GM23338 (cell line): ENCODE data around the gene RBM33. TPM values are rescaled to one million over a fixed set of nuclear protein-coding genes. Genes with fewer than 3 reads are reported as not detected.

ENCODE experiments used
- ATAC-seq: fragments of 200-7000 bp; cut with Tn5 transposase; 3 replicates; pipeline ENCODE4 v1.9.1; 2020
- DNase-seq: peaks from one replicate; pipeline ENCODE4 v3.0.0-alpha.2; 2015; ENCODE audit warnings: low spot score
- H2AFZ ChIP-seq: fragments of 200-600 bp; sonication (generic); 2 replicates; pipeline ENCODE4 v1.8.0; 2016; ENCODE audit warnings: antibody characterized with exemption, mild to moderate bottlenecking, moderate library complexity
- H3F3A ChIP-seq: fragments of 200-600 bp; sonication (generic); replicated peaks from 2 replicates; pipeline ENCODE4 v1.8.0; 2017; ENCODE audit warnings: antibody characterized with exemption, mixed run types, low read depth
- H3K27ac ChIP-seq: fragments of 200-600 bp; sonication (generic); 2 replicates; pipeline ENCODE4 v1.6.1; 2016; ENCODE audit warnings: low read depth
- H3K27me3 ChIP-seq: fragments of 200-600 bp; sonication (generic); 2 replicates; pipeline ENCODE4 v1.8.0; 2016; ENCODE audit warnings: mild to moderate bottlenecking, mixed run types, moderate library complexity; ENCODE audit not compliant: insufficient read depth
- H3K36me3 ChIP-seq: fragments of 200-600 bp; sonication (generic); 2 replicates; pipeline ENCODE4 v1.8.0; 2016; ENCODE audit warnings: mild to moderate bottlenecking; ENCODE audit not compliant: insufficient read depth
- H3K4me1 ChIP-seq: fragments of 200-600 bp; sonication (generic); 2 replicates; pipeline ENCODE4 v1.8.0; 2016; ENCODE audit warnings: mild to moderate bottlenecking, moderate library complexity; ENCODE audit not compliant: insufficient read depth
- H3K4me2 ChIP-seq: fragments of 200-600 bp; sonication (generic); 2 replicates; pipeline ENCODE4 v1.7.1; 2017; ENCODE audit warnings: mixed run types
- H3K4me3 ChIP-seq: fragments of 200-600 bp; sonication (generic); 2 replicates; pipeline ENCODE4 v1.6.1; 2016; ENCODE audit warnings: mixed run types
- H3K79me2 ChIP-seq: fragments of 200-600 bp; sonication (generic); replicated peaks from 2 replicates; pipeline ENCODE4 v1.8.0; 2017; ENCODE audit warnings: mild to moderate bottlenecking; ENCODE audit not compliant: insufficient read depth
- H3K9me2 ChIP-seq: fragments of 200-600 bp; sonication (generic); 2 replicates; pipeline ENCODE4 v1.8.0; 2017; ENCODE audit not compliant: insufficient read depth
- H4K20me1 ChIP-seq: fragments of 200-600 bp; sonication (generic); replicated peaks from 2 replicates; pipeline ENCODE4 v1.8.0; 2017; ENCODE audit warnings: mild to moderate bottlenecking; ENCODE audit not compliant: insufficient read depth
- H3K27ac Mint-ChIP-seq: 2 replicates; pipeline ENCODE4 v1.8.0; 2020; ENCODE audit warnings: inconsistent platforms, mild to moderate bottlenecking, moderate library complexity, mixed read lengths
- H3K27me3 Mint-ChIP-seq: 3 replicates; pipeline ENCODE4 v1.8.0; 2022; ENCODE audit warnings: low read depth, mild to moderate bottlenecking, moderate library complexity, mixed read lengths, inconsistent platforms; ENCODE audit not compliant: insufficient read depth, poor library complexity
- H3K36me3 Mint-ChIP-seq: 3 replicates; pipeline ENCODE4 v1.8.0; 2021; ENCODE audit warnings: low read depth, mild to moderate bottlenecking, inconsistent platforms, moderate library complexity, mixed read lengths
- H3K4me1 Mint-ChIP-seq: 3 replicates; pipeline ENCODE4 v1.8.0; 2020; ENCODE audit warnings: mild to moderate bottlenecking, inconsistent platforms, mixed read lengths
- H3K4me3 Mint-ChIP-seq: 3 replicates; pipeline ENCODE4 v1.8.0; 2021; ENCODE audit warnings: moderate library complexity, mild to moderate bottlenecking, inconsistent platforms, mixed read lengths
- H3K9me3 Mint-ChIP-seq: 3 replicates; pipeline ENCODE4 v1.8.0; 2020; ENCODE audit warnings: moderate library complexity, mild to moderate bottlenecking, inconsistent platforms, mixed read lengths
- CREB1 ChIP-seq: fragments of 250-450 bp; sonication (Bioruptor Pico); IDR thresholded peaks from 2 replicates; pipeline ENCODE4 v1.5.0; 2020; ENCODE audit warnings: low read depth, mild to moderate bottlenecking, moderate library complexity
- ETS1 ChIP-seq: IDR thresholded peaks from 2 replicates; pipeline ENCODE4 v1.6.1; 2016; ENCODE audit warnings: antibody characterized with exemption
- EZH2 ChIP-seq: fragments of 200-600 bp; sonication (generic); IDR thresholded peaks from one replicate; pipeline ENCODE4 v1.8.0; 2017; ENCODE audit warnings: antibody characterized with exemption, mild to moderate bottlenecking, low read depth; ENCODE audit not compliant: unreplicated experiment
- EZH2phosphoT487 ChIP-seq: fragments of 200-600 bp; sonication (generic); IDR thresholded peaks from one replicate; pipeline ENCODE4 v1.8.1; 2018; ENCODE audit warnings: antibody characterized with exemption; ENCODE audit not compliant: unreplicated experiment
- JUNB ChIP-seq: IDR thresholded peaks from one replicate; pipeline ENCODE4 v1.6.1; 2016; ENCODE audit warnings: antibody characterized with exemption; ENCODE audit not compliant: unreplicated experiment
- NANOG ChIP-seq: IDR thresholded peaks from 2 replicates; pipeline ENCODE4 v1.6.1; 2016; ENCODE audit warnings: antibody characterized with exemption, borderline replicate concordance
- POLR2AphosphoS5 ChIP-seq: IDR thresholded peaks from 2 replicates; pipeline ENCODE4 v1.6.1; 2016; ENCODE audit warnings: antibody characterized with exemption, low read depth
- STAT1 ChIP-seq: IDR thresholded peaks from one replicate; pipeline ENCODE4 v1.6.1; 2016; ENCODE audit warnings: antibody characterized with exemption; ENCODE audit not compliant: unreplicated experiment
- ZNF114 ChIP-seq: fragments of 250-450 bp; sonication (Bioruptor Pico); IDR thresholded peaks from 2 replicates; pipeline ENCODE4 v1.5.0; 2020; ENCODE audit warnings: mild to moderate bottlenecking, moderate library complexity
- ZNF331 ChIP-seq: fragments of 250-450 bp; sonication (Bioruptor Pico); IDR thresholded peaks from 2 replicates; pipeline ENCODE4 v1.5.0; 2020; ENCODE audit warnings: low read depth, mild to moderate bottlenecking, moderate library complexity
- ZNF462 ChIP-seq: fragments of 250-450 bp; sonication (Bioruptor Pico); IDR thresholded peaks from 2 replicates; pipeline ENCODE4 v1.5.0; 2020; ENCODE audit warnings: mild to moderate bottlenecking, moderate library complexity
- polyA plus RNA-seq: library from polyadenylated mRNA; unstranded; fragments of >200 nt; fragmentation: Nextera tagmentation; extraction: Ambion mirVana; gene quantifications from 2 replicates; pipeline ENCODE4 v1.2.1, GENCODE V29; 2016
- total RNA-seq: library from RNA; depleted of rRNA; stranded (reverse); fragments of >200 nt; shearing (Covaris generic); gene quantifications from 2 replicates; pipeline ENCODE4 v1.2.3, GENCODE V29; 2014
- TF ChIP-seq, protein P1 (sequence below), 2 experiments: fragments of 200-600 bp in 1 of 2; sonication (generic) in 1 of 2; conservative IDR thresholded peaks; 2 replicates each; pipeline versions ENCODE4 v1.5.1 to v1.6.1; 2016 to 2017; ENCODE audit warnings: antibody characterized with exemption in 2 of 2, low read depth in 2 of 2, mild to moderate bottlenecking in 2 of 2, moderate library complexity in 1 of 2
- TF ChIP-seq, protein P2 (sequence below): IDR thresholded peaks from one replicate; pipeline ENCODE4 v1.6.1; 2018; ENCODE audit warnings: antibody characterized with exemption; ENCODE audit not compliant: unreplicated experiment

Gene RBM33
- total and polyA plus RNA-seq, 2 experiments from 2014 or later, result 47.7 to 94.7 TPM

DNA sequence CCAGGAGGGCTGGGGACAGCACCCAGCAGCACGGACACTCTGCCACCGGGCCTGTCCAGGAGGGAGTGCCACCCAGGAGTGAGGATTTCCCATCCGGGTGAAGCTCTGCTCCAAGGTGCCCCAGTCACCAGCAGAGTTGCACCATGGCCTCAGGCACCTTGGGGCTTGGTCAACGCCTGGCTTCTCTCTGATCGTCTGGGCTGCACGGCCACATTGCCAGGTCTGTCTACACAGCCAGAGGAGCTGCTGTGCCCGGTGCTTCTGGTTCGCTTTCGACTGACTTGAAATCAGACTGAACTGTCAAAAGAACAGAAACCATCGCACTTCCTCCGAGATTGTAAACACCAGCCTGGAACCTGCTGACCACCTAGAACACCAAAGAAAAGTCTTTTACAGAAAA, 155.8 kb downstream of the RBM33 start (continued):
- TF ChIP-seq ZNF462 (CRISPR knock-in tag) (no peak), STAT1 (no peak), EZH2phosphoT487 (no peak)

- Mint-ChIP-seq H3K27me3 (peaks cover 70% of the 10 kb centered on the region), H3K27ac (no peak overlapping the region), H3K36me3 (no peaks in the 10 kb centered on the region; the same call in 2 of the 3 replicates), H3K4me1 (peaks cover 6% of the 10 kb centered on the region), H3K4me3 (no peak overlapping the region), H3K9me3 (peaks cover 5% of the 10 kb centered on the region; the same call in 2 of the 3 replicates)
- H3F3A ChIP-seq, result no peaks in the 10 kb centered on the region
- peaks cover 96% of the 10 kb centered on the region for H3K27me3 ChIP-seq
- ATAC-seq, result no peak
- H3K4me2 ChIP-seq, result no peak overlapping the region
- H2AFZ ChIP-seq, result no peak overlapping the region
- H4K20me1 ChIP-seq, result peaks cover 9% of the 10 kb centered on the region; the same call in 1 of the 2 replicates
- H3K27ac ChIP-seq, result no peak overlapping the region
- H3K4me1 ChIP-seq, result peaks cover 3% of the 10 kb centered on the region; the same call in 1 of the 2 replicates
- DNase-seq, result no peak
- no peaks in the 10 kb centered on the region for H3K79me2 ChIP-seq
- no peaks in the 10 kb centered on the region for H3K9me2 ChIP-seq
- no peak overlapping the region for H3K4me3 ChIP-seq
- H3K36me3 ChIP-seq, result no peaks in the 10 kb centered on the region
- TF ChIP-seq ETS1 (no peak), ZNF331 (CRISPR knock-in tag) (no peak), EZH2 (no peak), ZNF114 (no peak), JUNB (no peak), POLR2AphosphoS5 (no peak), STAT1 (no peak), NANOG (no peak), EZH2phosphoT487 (no peak), CREB1 (CRISPR knock-in tag) (no peak)
- TF ChIP-seq, protein P1, sequence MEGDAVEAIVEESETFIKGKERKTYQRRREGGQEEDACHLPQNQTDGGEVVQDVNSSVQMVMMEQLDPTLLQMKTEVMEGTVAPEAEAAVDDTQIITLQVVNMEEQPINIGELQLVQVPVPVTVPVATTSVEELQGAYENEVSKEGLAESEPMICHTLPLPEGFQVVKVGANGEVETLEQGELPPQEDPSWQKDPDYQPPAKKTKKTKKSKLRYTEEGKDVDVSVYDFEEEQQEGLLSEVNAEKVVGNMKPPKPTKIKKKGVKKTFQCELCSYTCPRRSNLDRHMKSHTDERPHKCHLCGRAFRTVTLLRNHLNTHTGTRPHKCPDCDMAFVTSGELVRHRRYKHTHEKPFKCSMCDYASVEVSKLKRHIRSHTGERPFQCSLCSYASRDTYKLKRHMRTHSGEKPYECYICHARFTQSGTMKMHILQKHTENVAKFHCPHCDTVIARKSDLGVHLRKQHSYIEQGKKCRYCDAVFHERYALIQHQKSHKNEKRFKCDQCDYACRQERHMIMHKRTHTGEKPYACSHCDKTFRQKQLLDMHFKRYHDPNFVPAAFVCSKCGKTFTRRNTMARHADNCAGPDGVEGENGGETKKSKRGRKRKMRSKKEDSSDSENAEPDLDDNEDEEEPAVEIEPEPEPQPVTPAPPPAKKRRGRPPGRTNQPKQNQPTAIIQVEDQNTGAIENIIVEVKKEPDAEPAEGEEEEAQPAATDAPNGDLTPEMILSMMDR (conservative IDR thresholded peaks at IDR 0.05; ENCODE audit: low read depth in 2 of 2), result no peak
- TF ChIP-seq, protein P2, sequence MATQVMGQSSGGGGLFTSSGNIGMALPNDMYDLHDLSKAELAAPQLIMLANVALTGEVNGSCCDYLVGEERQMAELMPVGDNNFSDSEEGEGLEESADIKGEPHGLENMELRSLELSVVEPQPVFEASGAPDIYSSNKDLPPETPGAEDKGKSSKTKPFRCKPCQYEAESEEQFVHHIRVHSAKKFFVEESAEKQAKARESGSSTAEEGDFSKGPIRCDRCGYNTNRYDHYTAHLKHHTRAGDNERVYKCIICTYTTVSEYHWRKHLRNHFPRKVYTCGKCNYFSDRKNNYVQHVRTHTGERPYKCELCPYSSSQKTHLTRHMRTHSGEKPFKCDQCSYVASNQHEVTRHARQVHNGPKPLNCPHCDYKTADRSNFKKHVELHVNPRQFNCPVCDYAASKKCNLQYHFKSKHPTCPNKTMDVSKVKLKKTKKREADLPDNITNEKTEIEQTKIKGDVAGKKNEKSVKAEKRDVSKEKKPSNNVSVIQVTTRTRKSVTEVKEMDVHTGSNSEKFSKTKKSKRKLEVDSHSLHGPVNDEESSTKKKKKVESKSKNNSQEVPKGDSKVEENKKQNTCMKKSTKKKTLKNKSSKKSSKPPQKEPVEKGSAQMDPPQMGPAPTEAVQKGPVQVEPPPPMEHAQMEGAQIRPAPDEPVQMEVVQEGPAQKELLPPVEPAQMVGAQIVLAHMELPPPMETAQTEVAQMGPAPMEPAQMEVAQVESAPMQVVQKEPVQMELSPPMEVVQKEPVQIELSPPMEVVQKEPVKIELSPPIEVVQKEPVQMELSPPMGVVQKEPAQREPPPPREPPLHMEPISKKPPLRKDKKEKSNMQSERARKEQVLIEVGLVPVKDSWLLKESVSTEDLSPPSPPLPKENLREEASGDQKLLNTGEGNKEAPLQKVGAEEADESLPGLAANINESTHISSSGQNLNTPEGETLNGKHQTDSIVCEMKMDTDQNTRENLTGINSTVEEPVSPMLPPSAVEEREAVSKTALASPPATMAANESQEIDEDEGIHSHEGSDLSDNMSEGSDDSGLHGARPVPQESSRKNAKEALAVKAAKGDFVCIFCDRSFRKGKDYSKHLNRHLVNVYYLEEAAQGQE, result no peak
Measured at GRCh38 chr7:155800741-155801267, 156.3 kb downstream of the RBM33 start.
